ENCODE measurements around the gene USP14. TPM values are rescaled to one million over a fixed set of nuclear protein-coding genes. Genes with fewer than 3 reads are reported as not detected.

Gene USP14
- total and polyA plus RNA-seq, 2 experiments from 2014 or later: 82.4 to 83.5 TPM

- TF ChIP-seq REST (IDR thresholded peaks at IDR 0.05; ENCODE audit: unreplicated experiment): no peak
- no peak for TF ChIP-seq JUNB (IDR thresholded peaks at IDR 0.05; ENCODE audit: unreplicated experiment)
- TF ChIP-seq POLR2AphosphoS5 (IDR thresholded peaks at IDR 0.05; ENCODE audit: low read depth): no peak
- TF ChIP-seq ZNF114 (CRISPR knock-in tag; IDR thresholded peaks at IDR 0.05): no peak
- no peaks in the 10 kb centered on the region for H3K79me2 ChIP-seq (replicated peaks; ENCODE audit: insufficient read depth)
- H3K4me2 ChIP-seq: no peak overlapping the region
- Mint-ChIP-seq H3K27ac (no peak overlapping the region), H3K9me3 (no peaks in the 10 kb centered on the region), H3K36me3 (ENCODE audit: low read depth) (peaks cover 77% of the 10 kb centered on the region), H3K27me3 (ENCODE audit: insufficient read depth, low read depth, poor library complexity) (peaks cover 2% of the 10 kb centered on the region), H3K4me3 (no peak overlapping the region), H3K4me1 (peaks cover 20% of the 10 kb centered on the region; the same call in 2 of the 3 replicates)
- H2AFZ ChIP-seq: no peak overlapping the region
- H3F3A ChIP-seq (replicated peaks; ENCODE audit: low read depth): no peaks in the 10 kb centered on the region
- H3K9me2 ChIP-seq (ENCODE audit: insufficient read depth): no peaks in the 10 kb centered on the region
- no peaks in the 10 kb centered on the region for H3K27me3 ChIP-seq (ENCODE audit: insufficient read depth)
- peaks cover 58% of the 10 kb centered on the region for H3K36me3 ChIP-seq (ENCODE audit: insufficient read depth)
- H3K4me3 ChIP-seq: no peak overlapping the region
- no peak for DNase-seq (ENCODE audit: low spot score)
- ATAC-seq: no peak
- H4K20me1 ChIP-seq (replicated peaks; ENCODE audit: insufficient read depth): peaks cover 7% of the 10 kb centered on the region; the same call in 1 of the 2 replicates
- no peak overlapping the region for H3K27ac ChIP-seq (ENCODE audit: low read depth)
- peaks cover 14% of the 10 kb centered on the region for H3K4me1 ChIP-seq (ENCODE audit: insufficient read depth)
These were observed 55.6 kb downstream of the USP14 start for GRCh38 chr18:213966-214365.

- no peaks in the 10 kb centered on the region for H3K79me2 ChIP-seq (replicated peaks; ENCODE audit: insufficient read depth)
- DNase-seq (ENCODE audit: low spot score) (no peak), ATAC-seq (no peak)
- peaks cover 2% of the 10 kb centered on the region for H3K27me3 Mint-ChIP-seq (ENCODE audit: insufficient read depth, low read depth, poor library complexity)
- H3K4me3 ChIP-seq: no peak overlapping the region
- H3K9me2 ChIP-seq (ENCODE audit: insufficient read depth): no peaks in the 10 kb centered on the region
- H3K27ac Mint-ChIP-seq: no peak overlapping the region; the same call in 1 of the 2 replicates
- H4K20me1 ChIP-seq (replicated peaks; ENCODE audit: insufficient read depth): no peaks in the 10 kb centered on the region
- no peak overlapping the region for H3K4me3 Mint-ChIP-seq
- H3K4me2 ChIP-seq: no peak overlapping the region
- no peaks in the 10 kb centered on the region for H3F3A ChIP-seq (replicated peaks; ENCODE audit: low read depth)
- peaks cover 73% of the 10 kb centered on the region for H3K36me3 Mint-ChIP-seq (ENCODE audit: low read depth)
- H3K27ac ChIP-seq (ENCODE audit: low read depth): no peak overlapping the region
- H3K27me3 ChIP-seq (ENCODE audit: insufficient read depth): no peaks in the 10 kb centered on the region
- H3K4me1 Mint-ChIP-seq: peaks cover 6% of the 10 kb centered on the region; the same call in 2 of the 3 replicates
- H2AFZ ChIP-seq: no peak overlapping the region
- H3K9me3 Mint-ChIP-seq: no peaks in the 10 kb centered on the region
- peaks cover 62% of the 10 kb centered on the region for H3K36me3 ChIP-seq (ENCODE audit: insufficient read depth)
- H3K4me1 ChIP-seq (ENCODE audit: insufficient read depth): no peaks in the 10 kb centered on the region
- no peak for TF ChIP-seq EZH2 (IDR thresholded peaks at IDR 0.05; ENCODE audit: low read depth, unreplicated experiment)
- TF ChIP-seq ZNF114 (CRISPR knock-in tag; IDR thresholded peaks at IDR 0.05): no peak
- TF ChIP-seq NANOG (IDR thresholded peaks at IDR 0.05; ENCODE audit: borderline replicate concordance): no peak
- no peak for TF ChIP-seq ZNF331 (CRISPR knock-in tag; IDR thresholded peaks at IDR 0.05; ENCODE audit: low read depth)
- no peak for TF ChIP-seq ETS1 (IDR thresholded peaks at IDR 0.05)
- TF ChIP-seq REST (IDR thresholded peaks at IDR 0.05; ENCODE audit: unreplicated experiment): no peak
- TF ChIP-seq EZH2phosphoT487 (IDR thresholded peaks at IDR 0.05; ENCODE audit: unreplicated experiment): no peak
- no peak for TF ChIP-seq CTCF (conservative IDR thresholded peaks at IDR 0.05; ENCODE audit: low read depth in 2 of 2)
These were observed 57.2 kb downstream of the USP14 start for GRCh38 chr18:215448-216010.

All from GM23338 (cell line).